ENCODE data around the gene RPTOR. TPM values are rescaled to one million over a fixed set of nuclear protein-coding genes. Genes with fewer than 3 reads are reported as not detected.

Gene RPTOR
- total RNA-seq, 1 donor from 2014 or later, result 40.9 TPM

DNA sequence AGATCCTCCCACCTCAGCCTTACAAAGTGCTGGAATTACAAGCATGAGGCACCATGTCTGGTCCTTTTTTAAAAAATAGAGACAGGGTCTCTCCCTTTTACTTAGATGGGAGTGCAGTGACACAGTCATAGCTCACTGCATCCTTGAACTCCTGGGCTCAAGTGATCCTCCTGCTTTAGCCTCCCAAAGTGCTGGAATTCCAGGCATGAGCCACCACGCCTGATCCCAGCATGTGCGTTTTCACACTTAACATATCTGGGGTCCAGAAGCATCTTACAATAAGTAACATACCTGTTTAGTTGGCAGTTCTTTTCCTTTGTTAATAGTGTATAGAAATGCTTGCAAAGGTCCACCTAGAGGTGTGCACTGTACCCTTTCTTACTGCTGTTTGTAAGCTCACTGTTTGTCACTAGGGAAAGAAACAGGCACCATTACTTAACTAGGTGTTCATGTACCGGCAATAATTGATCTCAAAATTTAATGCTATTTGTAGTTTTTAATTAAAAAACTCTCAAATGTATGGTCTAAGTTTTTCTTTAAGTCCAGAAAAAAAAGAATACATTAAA lies 221.7 kb downstream of the RPTOR start:
- no peak for DNase-seq

DNA sequence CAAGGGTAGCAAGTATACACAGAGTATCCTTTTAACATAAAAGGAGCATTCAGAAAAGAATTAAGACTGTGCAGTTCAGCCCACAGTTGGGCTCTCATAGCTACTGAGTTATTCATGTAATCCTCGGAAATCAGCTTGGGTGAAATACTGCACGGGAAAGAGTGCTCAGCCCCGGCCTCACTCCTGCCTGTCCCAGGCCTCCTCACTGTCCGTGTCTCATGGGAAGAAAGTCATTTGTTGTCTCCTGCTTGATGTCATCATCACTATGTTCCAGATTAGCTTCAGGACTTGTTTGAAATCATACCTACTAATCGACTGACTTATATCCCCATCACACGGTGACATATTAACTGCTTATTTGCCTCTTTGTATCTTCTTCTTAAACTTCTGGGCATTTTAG lies 223.8 kb downstream of the RPTOR start:
- DNase-seq, result no peak

DNA sequence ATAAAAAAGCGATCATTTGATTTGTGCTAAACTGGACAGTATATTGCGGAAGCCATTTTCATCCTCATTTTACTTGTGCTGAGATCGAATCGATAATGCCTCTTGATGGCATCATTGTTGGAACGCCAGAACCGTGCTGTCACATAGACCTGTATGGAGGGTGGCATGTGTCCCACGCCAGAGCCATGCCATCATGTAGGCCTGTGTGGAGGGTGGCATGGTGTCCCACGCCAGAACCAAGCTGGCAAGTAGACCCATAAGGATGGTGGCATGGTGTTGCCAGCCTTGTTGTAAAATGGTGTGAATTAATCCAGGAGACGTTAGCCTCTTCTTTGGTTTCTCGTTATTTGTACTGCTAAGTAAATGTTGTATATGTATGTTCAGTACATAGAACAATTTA lies 224.3 kb downstream of the RPTOR start:
- no peak for DNase-seq

DNA sequence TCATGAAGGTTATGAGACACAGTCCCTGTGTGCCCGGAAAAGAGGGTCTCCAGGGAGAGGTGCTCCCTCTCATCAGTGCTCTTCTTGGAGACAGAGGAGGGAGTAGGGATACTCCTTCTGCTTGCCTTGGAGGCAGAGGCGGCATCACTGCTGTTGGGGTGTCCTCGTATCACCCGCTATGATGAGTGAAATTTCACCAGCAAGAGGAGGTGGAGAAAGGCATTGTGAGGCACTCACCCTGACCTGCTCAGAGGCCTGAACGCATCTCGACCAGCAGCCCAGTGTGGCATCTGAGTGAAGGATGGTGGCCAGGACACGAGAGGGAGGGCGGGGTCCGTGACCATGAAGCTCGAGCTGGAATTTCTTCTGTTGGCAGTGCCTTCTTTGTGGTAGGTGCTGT lies 224.9 kb downstream of the RPTOR start:
- DNase-seq, result no peak

DNA sequence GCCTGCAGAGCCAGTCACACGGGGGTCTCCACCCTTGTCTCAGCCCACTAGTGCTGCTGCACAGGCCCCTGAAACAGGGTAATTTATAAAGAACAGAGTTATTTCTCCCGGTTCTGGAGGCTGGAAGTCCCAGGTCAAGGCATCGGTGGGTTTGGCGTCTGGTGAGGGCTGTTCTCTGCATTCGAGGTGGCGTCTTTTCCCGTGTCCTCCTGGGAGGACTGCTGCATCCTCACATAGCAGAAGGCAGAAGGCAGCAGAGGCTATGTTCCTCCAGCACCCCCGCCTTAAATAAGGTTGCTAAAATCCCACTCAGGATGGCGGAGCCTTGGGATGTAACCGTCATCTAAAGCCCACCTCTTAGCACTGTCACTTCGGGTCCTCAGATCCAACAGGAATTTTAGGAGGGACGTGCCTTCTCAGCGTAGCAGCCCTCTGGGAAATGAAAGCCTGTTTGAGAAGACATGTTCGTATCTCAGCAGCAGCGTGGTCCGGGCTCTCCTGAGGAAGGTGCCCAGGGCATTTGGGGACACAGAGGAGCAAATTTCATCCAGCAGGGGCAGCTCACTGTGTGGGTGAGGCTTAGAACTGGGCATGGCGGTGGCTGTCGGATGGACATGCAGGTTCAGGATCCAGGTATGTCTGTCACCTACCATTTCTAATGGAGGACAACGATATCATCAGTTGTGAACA lies 225.4 kb downstream of the RPTOR start:
- DNase-seq, result no peak

DNA sequence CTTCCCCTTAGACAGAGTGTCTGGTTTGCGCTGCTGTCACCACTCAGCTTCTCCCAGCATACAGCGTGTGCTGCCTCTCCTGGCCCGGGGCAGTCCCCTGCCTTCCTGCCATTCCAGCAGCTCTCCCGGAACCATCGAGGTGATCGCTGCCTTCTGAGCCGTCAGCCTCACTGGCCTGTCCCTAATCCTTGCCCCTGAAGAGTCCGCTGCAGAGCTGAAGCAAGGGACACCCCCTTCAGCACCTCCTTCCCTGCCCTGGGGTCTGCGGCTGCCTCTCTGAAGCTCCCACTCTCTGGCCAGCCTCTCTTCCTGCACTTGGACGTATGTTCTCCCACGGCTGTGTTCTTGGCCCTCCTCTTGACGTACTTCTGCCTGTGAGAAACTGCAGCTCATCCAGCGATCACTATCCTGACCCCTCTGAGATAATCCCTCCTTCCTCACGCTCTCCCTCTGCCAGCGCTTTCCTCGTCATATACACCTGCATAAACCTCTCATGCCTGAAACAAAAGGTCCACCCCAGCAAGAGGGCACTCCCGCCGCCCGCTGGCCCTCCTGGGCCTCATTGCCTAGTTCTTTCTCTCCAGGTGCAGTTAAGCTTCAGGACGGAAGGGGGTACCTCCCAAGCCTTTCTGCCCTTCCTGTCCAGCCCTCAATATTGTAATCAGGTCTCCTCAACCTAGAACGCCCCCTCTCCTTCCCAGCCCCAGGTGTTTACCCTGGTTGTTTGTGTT lies 226.4 kb downstream of the RPTOR start:
- no peak for DNase-seq

DNA sequence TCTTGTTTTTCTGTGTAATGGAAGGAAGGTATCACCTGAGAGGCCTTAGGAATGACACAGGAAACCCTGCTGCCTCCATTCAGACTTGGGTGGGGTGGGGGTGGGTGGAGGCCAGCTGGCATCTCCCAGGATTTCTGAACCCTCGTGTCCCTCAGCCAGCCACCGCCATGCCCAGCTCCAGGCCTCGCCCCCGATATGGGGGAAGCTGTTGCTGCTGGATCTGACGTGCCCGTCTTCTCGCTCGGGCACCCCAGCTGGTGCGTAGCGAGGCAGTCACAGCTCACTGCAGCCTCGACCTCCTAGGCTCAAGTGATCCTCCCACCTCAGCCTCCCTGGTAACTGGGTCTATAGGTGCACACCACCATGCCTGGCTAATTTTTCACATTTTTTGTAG lies 227.0 kb downstream of the RPTOR start:
- no peak for DNase-seq

DNA sequence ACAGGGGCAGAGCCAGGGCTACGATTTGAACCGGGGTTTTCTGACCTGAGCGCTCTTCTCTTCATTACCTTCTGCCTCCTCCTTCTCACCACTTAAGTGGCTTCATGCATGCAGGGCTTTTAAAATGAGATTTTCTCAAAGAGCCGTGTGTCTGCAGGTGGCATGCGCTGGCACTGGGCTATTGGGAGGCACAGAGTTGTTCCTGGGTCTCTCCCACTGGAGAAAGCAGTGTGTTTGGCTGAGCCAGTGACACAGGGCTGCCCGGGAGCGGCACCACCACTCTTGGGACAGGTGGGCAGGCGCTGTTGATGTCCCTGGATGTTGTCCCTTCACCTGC lies 228.2 kb downstream of the RPTOR start:
- DNase-seq, result no peak

DNA sequence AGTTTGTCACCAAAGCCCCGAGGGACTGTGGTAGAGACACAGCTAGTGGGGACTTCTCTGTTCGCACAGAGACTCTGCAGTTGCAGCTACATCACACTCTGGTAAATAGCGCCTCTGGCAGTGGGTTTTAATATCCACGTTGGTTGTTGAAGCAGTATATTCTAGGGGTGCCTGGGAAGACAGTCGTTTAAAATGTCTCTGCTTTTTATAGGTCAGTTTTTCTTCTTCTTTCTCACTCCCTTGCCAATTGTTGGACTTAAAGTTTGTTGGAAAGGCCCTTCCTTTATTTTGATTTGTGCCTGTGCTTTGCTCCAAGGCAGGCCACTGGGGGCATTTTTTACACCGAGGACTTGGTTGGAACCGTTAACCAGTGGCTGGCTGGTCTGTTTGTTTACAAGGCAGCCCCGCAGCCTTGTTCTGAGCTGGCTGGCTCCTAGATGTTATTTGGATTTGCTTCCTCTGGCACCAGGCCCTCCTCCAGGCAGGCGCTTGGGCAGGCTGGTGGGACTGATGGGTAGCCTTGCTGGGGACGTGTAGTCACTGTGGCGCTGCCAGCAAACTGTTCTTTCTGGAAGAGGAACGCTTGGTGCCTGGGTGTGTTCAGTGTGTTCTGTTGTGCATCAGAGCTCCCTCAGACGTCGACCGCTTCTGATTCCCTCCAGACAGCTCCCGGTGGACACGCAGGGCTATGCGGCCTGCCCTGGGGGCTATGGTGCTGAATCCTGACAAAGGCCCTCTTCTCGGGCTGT lies 228.8 kb downstream of the RPTOR start:
- DNase-seq, result no peak

DNA sequence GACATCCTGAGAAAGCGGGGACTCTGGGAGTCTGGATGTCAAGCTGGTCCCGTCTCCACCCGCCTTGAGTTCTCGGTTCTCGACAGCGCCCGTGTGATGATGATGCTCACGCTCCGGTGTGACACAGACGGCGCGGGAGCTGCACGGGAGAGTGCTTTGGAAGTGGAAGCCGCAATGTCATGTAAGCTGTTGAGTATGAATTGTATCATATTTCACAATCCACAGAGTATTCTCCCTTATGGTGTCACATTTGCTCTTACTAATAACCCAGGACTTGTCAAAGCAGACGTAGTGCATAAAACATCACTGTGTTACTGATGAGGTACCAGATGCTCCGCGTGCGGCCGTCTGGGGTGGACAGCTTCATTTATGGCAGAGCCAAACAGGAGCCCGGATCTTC lies 229.5 kb downstream of the RPTOR start:
- no peak for DNase-seq

DNA sequence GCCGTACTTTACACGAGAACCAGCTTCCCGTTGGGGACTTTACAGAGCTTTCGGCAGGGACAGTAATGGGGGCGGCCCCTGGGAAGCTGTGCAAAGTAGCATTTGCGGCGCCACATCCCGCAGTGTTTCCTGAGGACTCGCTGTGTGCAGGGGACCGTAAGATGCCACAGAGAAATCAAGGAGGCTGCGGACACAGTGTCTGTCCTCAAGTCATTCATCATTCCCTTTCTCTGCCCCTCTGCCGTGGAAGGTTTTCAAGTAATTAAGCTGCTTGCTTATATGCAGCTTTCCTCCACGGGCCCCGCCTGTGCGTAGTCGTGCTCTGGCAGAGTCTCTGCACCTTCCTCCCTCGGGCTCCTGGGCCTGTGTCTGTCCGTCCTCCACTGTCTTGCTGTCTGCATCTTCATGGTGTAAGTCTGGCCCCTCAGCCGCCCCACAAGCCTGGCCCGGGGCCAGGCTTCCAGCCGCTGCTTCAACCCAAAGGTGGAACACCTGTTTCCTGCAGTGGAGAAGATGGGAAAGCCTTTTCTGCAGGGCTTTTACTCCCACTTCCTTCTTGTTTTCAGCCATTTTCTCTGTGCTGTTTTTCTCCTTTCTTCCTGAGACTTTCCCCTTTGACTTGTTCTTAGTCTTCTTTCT lies 230.1 kb downstream of the RPTOR start:
- DNase-seq, result peak; percentile 56

DNA sequence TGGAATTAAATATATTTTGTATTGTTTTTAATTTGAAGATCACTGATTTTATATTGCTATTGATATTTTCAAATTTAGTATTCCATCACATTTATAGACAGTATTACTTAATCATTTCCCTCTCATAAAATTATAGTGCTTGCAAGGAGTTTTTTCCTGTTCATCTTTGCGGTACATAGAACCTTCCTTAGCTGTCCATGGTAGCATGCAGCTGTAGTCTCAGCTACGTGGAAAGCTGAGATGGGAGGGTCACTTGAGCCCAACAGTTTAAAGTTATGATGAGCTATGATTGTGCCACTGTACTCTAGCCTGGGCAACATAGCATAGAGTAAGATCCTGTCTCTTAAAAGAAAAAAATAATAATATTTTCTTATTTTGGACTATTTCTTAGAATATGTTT lies 231.2 kb downstream of the RPTOR start:
- DNase-seq, result no peak

DNA sequence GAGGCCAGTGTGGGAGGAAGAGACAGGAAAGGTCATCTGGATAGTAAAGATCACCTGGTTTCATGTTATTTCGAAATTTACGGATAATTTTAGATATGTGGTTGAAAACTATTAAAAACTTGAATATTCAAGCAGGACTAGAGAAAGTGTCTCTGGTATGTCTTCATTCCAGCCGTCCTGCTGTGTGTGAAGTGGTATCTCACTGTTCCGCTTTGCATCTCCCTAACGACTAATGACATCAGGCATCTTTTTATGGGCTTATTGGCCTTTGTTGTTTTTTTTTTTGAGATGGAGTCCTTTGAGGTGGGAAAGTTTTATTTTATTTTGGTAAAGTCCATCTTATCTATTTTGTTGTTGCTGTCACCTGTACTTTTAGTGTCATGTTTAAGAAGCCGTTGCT lies 232.6 kb downstream of the RPTOR start:
- DNase-seq, result no peak

DNA sequence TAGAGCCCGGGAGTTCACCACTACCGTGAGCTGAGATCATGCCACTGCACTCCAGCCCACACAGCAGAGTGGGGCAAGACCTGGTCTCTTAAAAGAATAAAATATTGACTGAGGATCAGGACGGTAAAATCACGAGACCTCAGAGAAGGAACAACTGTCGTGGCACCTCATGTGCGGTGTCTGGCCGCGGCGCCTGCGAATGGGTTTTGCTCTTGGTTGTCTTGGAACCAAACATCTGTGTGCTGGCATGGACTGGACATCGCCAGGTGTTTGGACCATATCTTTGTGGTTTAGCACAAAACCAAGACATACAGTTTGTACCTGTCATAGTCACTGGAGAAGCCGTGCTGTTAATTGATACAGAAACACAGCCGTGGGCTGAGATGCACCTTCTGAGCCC lies 234.1 kb downstream of the RPTOR start:
- no peak for DNase-seq

DNA sequence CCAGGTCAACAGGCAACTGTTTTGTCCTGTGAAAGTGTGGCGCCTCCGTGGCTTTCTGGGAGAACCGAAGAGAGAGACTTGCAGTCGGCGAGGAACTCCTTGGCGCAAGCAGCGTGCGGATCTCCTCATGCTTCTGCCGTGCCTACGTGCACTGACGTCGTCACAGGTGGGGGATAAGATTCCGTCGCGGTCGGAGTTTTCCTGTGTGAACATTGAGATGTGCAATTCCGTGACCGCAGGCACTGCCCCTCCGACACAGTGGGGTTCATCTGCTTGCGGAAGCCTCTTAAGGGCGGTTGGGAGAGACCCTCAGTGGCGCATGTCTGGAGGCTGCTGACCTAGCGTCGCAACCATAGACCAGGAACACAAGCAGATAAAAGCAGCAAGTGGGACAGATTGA lies 234.7 kb downstream of the RPTOR start:
- no peak for DNase-seq

DNA sequence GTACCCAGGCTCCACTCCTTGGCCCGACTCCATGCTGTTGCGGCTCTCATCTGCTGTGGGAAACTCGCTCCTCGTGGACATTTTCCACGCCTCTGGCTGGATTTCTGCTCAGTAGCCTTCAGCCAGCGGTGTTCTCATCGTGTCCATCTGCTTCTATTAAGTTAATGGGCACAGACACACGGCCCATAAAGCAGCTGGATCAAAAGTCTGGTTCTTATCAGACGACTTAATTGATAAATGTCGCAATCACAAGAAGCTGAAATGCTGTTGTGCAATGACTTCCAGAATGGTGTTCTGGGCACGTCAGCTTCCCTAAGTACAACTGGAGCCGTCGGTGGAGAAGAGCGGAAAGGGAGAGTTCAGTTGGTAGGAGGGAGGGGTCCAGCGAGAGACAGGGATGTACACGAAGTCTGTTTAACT lies 235.3 kb downstream of the RPTOR start:
- DNase-seq, result peak; percentile 43

DNA sequence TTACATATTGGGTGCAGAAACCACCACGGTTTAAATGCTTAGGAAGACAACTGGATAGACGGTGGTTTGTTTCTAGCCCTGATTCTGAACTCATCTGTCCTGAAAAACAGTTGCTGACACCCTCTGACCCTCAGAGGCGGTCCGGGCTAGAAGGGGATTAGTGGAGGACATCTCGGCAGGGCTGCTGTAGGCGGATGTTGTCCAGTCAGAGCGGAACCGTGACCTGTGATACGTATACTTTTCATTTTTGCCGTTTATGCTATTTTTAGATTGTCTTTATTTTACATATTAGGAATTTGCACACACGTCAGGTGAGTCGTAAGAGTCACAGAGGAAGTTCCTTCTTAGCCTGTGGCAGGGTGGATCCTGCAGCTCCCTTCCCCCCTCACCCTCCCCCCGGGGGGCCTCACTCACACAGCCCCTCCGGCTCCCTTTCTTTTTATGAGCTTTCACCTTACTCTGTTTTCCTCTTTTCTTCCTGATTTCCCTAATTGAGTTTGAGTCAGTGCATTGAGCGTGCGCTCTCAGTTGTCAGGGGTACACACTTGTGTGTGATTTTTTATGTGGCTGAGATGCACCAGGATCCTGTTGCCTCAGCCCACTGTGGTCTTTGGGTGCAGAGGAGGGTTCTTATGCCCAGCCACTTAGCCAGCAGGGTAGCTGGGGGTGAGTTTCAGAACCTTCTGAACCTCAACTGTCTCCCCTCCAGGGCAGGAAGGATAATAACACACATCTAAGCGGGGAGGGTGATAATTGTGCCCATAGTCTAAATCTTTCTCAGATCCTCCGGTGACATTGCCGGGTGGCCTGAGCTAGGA lies 236.0 kb downstream of the RPTOR start:
- DNase-seq, result no peak

DNA sequence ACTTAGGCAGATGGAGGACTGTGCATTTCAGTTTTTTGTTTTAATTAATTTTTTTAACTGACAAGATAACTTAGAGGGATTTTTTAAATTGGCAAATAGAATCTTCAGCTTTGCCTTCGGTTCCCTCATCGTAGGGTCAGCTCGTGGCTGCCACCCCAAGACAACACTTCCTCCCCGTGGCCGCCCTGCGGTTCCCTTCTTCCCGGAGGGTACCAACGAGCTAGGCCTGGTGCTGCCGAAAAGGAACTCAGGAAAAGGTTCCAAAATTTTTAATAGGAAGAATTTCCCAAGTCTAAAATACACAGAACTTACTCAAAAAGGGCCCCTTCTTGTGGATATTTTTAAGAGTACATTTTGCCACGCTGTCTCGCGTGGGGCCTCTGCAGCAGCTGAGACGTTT lies 236.6 kb downstream of the RPTOR start:
- DNase-seq, result no peak

DNA sequence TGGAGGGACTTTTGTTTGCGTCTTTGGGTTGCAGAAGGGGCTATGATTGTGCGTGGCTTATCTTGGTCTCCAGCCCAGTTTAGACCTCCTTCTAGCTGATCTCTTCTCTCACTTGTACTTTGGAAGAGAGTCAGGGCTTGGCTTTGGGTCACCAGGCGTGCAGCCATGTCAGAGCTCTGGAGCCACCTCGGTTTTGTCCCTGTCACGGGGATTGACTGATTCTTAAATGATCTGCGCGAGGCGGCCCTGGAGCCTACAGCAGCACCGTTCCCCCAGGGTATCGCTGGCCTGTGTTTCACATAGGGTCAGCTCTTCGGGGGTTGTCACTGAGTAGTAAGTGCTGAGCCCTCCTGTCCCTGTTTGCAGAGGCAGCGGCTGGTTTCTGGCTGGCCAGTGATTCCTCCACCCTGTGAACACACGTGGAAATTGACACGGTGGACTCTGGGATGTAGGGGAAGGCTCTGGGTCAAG lies 237.2 kb downstream of the RPTOR start:
- no peak for DNase-seq

DNA sequence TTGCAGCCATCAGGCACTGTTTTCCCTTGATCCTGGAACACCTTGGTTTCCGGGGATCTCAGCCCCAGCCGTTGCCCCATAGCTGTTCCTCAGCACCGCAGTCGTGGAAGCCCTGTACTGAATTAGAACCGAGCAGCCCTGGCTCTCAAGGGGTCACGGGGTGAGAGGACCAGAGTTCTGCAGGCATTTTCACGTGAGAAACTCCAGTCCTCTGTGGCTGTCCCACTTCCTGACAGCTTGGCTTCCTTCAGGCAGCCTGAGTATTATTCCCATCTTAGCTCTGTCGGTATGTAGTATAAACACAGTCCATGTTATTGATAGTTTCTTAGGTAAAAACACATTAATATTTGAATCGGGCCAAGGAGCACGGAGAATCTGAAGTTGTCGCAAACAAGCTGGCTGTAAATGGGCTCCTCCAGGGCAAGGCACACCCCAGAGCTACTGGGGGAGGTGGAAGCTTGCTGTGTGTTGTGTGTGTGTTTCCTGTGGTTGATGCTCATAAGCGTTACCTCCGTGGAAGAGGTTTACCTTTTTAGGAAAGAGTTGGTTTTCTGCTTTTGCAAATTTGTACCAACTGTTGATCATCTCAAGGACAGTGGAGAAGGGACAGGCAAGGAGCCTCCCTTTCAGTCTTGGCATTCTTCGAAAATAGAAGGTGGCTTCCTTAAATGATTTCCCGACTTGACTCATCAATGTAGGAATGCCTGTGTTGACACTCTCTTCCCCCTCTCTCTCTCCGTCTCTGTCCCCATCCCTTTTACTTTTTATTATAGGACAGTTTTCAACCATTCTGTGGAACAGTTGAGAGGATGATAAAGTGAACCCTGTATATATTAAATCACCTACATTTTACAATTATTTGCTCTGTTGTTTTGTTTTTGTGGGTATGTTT lies 238.1 kb downstream of the RPTOR start:
- DNase-seq, result no peak

DNA sequence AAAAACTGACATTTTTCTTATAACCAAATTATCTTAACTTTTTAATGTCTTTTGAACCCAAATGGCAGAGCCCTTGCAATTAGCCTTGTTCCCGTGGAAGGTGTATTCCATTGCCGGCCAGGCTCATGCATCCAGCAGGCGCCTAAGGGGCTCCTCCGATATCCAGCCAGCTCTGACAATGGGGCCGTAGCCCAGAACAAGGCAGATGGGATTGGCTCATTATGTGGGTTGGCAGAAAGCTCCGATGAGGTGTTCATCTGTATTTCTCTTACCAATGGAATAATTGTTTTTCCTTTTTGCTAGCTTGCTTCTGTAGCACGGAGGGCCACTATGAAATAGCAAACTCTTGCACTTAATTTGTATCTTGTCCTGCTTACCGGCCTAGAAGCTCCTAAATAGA lies 238.8 kb downstream of the RPTOR start:
- DNase-seq, result no peak
